HG03378 (cell line): ENCODE results near the gene SS18L1.

ENCODE experiments used
- ATAC-seq: cut with Tn5 transposase; IDR thresholded peaks from one replicate; pipeline ENCODE4 v1.9.1; 2021; ENCODE audit warnings: mild to moderate bottlenecking, moderate library complexity; ENCODE audit not compliant: unreplicated experiment

The SS18L1 gene

DNA sequence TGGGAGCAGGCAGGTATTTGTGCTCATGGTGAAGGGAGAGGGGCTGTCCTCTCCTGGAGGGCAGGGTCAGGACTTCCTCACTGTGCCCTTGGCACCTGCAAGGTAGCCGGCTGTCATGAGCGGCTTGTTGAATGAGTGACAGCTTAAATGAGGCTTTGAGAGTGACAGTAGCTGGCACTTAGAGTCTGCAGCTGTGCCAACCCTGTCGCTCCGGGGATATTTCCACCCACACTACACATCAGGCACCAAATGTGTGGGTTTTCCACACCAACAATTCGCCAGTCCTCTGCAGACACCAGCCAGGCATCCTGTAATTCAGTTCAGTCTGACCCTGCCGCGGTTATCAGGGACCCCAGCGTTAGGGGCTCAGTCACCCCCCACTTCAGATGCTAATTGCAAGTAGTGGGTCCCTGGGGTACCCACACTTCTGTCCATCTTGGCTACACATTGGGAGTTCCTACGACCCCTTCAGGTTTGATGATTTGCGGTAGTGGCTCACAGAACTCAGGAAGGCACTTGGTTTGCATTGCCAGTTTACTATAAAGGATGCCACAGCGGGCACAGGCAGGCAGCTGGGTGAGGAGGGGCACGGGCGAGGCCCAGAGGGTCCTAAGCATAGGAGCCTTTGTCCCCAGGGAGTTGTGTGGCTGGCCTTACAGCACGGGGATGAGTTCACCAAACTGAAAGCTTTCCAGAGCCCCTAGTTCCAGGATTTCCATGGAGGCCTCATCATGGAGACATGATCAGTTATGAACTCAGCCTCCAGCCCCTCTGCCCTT, 48.4 kb downstream of the SS18L1 start:
- no peak for ATAC-seq

GRCh38 chr20:62192635-62193034, 49.1 kb downstream of the SS18L1 start:
- ATAC-seq: no peak

DNA sequence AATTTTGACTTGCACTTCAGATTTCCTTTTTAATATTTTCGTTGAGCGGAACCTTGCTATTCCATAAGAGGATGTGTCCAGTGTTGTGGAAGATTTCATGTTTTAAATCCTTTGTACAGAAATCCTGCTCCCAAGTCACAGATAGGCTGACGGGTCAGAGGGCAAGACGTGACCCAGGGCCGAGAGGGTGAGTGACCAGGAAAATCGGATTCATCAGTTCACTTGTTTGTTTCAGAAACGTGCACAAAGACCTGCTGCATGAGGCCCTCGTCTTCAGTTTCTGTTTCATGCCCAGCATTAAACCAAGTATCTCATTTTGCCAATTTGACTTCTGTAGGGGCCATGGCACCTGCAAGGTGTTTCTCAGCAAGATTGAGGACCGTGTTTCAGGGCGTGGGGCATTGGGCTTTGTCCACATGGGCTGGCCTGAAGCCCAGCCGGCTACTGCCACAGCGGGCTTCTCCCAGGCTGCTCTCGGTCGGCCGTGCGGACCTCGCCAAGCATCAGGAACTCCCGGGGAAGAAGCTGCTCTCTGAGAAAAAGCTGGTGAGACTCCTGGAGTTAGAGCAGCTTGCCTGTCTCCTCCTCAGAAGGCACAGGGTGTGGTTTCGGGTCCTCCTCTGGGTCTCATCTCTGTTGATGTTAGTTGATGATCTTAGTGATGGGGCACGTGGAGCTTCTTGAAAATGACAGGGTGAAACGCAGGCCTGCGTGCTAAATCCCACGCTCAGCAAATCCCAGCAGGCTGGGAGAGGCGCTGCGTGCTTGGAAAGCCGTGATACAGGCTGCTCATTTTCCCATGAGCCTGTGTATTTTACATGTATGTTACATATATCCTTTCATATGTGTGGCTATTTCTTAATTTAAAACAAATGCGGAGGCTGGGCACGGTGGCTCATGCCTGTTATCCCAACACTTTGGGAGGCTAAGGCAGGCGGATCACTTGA, 49.8 kb downstream of the SS18L1 start:
- no peak for ATAC-seq

DNA sequence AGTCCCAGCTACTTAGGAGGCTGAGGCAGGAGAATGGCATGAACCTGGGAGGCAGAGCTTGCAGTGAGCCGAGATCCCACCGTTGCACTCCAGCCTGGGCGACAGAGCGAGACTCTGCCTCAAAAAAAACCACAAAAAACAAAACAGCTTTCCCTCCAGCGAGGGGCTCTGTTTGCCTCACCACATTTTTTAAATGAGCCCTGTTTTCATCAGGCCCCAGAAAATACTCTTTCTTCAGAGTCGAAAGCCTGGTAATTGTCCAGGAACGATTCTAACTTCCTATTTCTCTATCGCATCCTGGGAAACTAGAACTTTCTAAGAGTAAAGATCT, 51.5 kb downstream of the SS18L1 start:
- no peak for ATAC-seq

GRCh38 chr20:62195736-62196135, 52.2 kb downstream of the SS18L1 start:
- ATAC-seq: no peak

DNA sequence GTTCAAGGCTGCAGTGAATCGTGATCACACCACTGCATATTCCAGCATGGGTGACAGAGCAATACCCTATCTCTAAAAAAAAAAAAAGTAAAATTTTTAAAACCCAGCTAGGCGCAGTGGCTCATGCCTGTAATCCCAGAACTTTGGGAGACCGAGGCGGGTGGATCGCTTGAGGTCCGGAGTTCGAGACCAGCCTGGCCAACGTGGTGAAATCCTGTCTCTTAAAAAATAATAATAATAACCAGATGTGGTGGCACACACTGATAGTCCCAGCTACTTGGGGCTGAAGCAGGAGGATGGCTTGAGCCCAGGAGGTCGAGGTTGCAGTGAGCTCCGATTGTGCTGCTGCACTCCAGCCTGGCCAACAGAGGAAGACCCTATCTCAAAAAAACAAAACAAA, 52.7 kb downstream of the SS18L1 start:
- ATAC-seq: no peak

DNA sequence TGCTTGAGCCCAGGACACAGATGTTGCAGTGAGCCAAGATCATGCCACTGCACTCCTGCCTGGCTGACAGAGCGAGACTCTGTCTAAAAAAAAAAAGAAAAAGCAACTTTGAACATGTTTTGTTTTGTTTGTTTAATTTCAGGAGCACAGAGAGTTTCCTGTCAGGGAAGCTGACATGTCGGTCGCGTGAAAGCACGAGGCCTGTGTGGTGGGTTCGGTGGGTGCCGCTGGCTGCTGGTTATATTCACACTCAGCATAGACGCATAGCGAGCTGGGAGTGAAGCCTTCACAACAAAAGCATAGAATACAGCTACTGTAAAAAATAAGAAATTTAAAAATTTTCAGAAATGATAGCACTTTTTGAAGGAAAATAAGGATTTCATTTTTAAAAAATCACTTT, 53.7 kb downstream of the SS18L1 start:
- no peak for ATAC-seq

- no peak for ATAC-seq
Observed at GRCh38 chr20:62197801-62198200, 54.2 kb downstream of the SS18L1 start.

- ATAC-seq: no peak
Observed at GRCh38 chr20:62198496-62198895, 54.9 kb downstream of the SS18L1 start.

DNA sequence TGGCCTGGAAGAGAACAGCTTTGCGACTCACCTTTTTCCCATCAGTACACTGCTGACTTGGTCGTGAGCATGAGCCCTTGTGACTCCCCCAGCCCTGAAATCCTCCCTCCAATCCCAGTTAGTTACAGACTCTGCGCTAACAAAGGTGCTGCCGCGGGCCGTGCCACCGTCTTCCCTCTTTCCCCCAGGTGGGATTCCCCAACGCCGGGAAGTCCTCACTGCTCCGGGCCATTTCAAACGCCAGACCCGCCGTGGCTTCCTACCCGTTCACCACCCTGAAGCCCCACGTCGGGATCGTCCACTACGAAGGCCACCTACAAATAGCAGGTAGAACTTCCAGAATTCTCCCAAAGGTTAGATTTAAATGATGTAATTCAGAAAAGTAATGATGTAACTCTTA, 55.4 kb downstream of the SS18L1 start:
- ATAC-seq: no peak

DNA sequence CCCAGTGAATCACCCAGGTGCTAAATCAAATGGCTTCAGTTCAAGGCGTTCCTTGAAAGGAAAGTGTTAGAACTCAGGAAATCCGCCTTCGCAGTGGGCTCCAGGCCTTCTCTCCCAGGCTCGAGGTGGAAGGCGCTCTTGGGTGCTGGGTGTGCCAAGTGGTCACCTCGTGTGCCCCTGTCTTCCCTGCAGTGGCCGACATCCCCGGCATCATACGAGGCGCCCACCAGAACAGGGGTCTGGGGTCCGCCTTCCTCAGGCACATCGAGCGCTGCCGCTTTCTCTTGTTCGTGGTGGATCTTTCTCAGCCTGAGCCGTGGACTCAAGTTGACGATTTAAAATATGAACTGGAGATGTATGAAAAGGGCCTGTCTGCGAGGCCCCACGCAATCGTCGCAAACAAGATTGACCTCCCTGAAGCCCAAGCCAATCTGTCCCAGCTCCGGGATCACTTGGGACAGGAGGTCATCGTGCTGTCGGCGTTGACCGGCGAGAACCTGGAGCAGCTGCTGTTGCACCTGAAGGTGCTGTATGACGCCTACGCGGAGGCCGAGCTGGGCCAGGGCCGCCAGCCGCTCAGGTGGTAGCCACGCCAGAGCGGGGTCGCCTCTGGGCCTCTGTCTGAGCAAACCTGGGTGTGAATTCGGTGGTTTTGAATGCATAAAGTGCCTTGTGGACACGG, 57.1 kb downstream of the SS18L1 start:
- no peak for ATAC-seq

- ATAC-seq: no peak
Observed at GRCh38 chr20:62201173-62202082, 57.9 kb downstream of the SS18L1 start.

DNA sequence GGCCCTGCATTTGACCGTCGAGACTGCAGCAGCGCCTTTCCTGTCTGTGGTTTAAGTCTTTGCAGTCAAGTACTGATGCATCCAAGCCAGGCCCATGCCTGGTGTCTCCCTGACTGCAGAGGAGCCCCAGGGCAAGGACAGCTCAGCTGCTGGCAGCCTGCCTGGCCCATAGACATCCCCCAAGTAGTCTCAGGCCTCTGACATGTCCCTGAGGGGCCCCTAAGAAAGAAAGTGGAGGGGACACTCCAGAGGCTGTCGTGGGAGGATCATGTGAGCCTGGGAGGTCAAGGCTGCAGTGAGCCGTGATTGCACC, 58.5 kb downstream of the SS18L1 start:
- ATAC-seq: no peak

GRCh38 chr20:62202676-62203377, 59.3 kb downstream of the SS18L1 start:
- no peak for ATAC-seq

DNA sequence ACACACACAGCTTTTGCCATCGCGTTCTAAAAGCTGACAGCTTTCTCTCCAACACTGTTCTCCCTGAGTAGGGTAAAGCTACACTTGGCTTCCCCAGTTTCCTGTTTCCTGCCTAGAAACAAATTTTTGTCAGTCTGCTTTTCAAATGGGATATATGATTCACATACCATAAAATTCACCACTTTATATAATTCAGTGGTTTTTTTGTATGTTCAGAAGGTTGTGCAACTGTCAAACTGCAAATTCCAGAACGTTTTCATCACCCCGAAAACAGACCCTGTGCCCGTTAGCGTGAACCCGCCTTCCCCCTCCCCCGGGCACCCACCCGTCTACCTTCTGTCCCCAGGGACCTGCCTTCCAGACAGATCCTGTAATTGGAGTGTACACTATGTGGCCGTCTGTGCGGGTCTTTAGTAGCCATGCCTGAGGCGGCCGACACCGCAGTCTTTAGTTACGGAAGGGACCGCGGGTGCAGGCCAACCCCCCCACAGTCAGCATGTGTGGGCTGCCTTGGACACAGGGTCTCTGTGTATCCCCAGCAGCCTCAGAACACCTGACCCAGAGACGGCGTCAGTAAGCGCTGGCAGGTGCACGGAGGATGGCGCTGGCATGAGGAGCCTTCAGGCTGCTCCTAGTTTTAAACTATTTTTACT, 59.9 kb downstream of the SS18L1 start:
- no peak for ATAC-seq

DNA sequence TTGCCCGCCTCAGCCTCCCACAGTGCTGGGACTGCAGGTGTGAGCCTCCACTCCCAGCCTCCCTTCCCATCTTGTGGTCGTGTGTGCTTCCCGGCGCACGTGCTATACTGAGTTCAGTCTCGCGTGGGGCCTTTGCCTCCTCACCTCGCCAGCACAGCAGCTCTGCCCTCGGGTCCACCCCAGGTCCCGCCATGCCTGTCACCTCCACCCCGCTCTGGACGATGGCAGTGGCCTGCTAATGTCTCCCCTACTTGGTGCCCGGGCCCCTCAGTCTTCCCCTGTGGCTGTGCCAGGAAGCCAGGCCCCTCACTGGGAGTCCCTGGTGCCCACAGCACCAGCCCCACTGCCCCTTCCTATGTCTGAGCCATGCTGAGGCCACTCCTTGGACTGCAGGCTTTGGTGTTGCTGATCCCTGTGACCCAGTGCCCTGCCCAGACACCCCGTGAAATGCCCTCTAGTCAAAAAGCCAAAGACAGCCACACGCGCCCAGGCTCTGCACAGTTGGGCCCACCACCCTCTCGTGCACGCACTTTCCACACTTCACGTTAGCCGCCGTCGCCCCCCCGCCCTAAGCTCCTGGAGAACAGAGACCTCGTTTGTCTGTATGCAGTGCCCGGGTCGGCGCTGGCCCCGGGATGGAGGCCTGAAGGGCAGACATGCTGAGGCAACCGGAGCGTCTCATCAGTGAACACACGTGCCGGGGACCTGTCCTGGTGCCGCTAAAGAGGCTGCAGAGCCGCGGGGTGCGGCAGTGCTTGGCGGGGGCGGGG, 62.2 kb downstream of the SS18L1 start:
- no peak for ATAC-seq

- no peak for ATAC-seq
Observed at GRCh38 chr20:62206388-62206775, 62.8 kb downstream of the SS18L1 start.

DNA sequence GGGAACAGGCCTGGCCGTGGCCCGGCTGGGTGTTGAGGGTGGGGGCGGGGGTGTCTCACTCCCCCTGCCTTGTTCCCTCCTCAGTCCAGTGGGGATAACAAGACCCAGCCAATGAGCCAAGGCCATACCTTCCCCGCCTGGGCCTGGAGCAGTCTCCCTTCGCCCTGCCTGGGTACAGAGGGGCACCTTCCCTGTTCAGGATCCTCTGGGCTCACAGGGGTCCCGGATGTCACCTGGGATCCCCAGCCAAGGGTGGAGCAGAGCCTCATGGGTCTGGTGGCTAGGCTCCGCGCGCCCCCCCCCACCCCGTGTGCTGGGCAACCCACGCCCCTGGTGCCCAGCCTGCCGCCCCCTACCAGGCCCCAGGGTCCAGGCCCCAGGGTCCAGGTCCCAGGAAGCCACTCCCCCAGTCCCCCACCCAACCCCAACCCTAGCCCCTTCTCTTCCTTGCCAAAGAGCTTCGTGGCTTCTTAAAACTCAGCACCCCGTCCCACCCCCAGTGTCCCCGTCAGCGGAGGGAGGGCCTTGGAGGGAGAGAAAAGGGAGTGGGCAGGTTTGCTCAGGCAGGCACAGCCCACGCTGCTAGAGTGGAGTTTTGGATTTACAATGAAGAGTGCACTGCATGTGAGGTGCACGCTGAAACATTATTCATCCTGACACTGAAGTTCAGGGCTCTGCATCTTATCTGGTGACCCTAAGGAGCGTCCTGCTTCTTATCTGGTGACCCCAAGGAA, 64.7 kb downstream of the SS18L1 start:
- no peak for ATAC-seq
